HepG2 (cell line): ENCODE results near the gene BCL2L2.

Experiments
- EZH2 ChIP-seq: conservative IDR thresholded peaks from 2 replicates; pipeline ENCODE4 v1.6.1; 2012; ENCODE audit warnings: mild to moderate bottlenecking, low read depth, low read length, moderate library complexity
- TBL1XR1 ChIP-seq: fragments of 150-350 bp; IDR thresholded peaks from 2 replicates; pipeline ENCODE4 v1.6.1; 2014; ENCODE audit warnings: borderline replicate concordance, low read length; ENCODE audit not compliant: partially characterized antibody
- ZSCAN29 ChIP-seq: sonication (generic); formaldehyde crosslinking; conservative IDR thresholded peaks from 2 replicates; pipeline ENCODE4 v1.4.0; 2020; ENCODE audit warnings: mild to moderate bottlenecking, missing genetic modification reagents

DNA sequence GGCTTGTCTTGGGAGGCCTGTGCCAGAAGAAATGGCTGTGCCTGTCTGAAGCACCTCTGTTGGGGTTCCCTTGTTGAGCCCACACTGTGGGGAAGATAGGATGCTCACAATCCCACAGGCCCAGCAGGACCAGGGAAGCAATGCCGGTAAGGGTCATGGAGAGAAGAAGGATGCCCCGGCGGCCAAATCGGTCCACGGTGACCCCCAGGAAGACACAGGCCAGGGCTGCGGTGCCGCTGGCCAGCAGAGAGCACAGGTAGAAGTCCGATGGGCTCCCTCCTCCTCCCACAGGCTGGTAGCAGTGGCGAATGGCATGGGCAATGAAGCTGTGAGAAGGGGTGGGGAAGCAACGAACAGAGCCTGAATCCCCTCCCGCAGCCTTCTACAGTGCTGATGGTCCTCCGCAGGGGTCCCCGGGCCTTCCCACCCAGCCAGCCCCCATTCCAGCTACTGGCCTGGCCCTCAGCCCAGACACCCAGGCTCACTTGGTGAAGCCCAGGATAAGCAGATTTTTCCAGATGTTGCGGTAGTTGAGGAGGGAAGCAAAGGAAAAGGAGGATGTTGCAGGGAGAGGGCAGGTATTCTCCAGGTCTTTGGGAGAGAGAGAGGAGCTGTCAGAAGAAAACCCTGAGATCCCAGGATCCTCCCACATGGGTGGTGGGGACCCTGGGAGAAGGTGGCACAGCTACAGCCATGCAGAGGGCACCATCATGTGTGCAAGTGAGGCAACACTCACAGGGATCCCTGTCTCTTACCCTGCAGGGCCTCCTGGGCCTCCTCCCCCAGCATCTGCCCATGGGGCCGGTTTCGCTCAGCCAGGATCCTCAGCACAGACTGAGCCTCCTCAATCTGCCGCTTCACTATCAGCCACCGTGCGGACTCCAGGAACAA is 41.0 kb downstream of the BCL2L2 start:
- TF ChIP-seq TBL1XR1 (no peak), EZH2 (no peak), ZSCAN29 (CRISPR knock-in tag) (no peak)
